Karpas-422 (cell line): ENCODE results near the gene RHO. TPM values are rescaled to one million over a fixed set of nuclear protein-coding genes. Genes with fewer than 3 reads are reported as not detected.

Source experiments
- DNase-seq: peaks from one replicate; pipeline ENCODE4 v3.0.0-alpha.2; 2015
- H2AFZ ChIP-seq: fragments of 200-600 bp; sonication (generic); 2 replicates; pipeline ENCODE4 v1.6.1; 2014; ENCODE audit warnings: antibody characterized with exemption, low read length, mixed read lengths
- H3K27ac ChIP-seq: fragments of 200-600 bp; sonication (generic); 2 replicates; pipeline ENCODE4 v1.5.1; 2014; ENCODE audit warnings: mild to moderate bottlenecking, low read length, moderate library complexity
- H3K27me3 ChIP-seq: fragments of 200-600 bp; sonication (generic); 2 replicates; pipeline ENCODE4 v1.6.1; 2014; ENCODE audit warnings: low read length, mixed read lengths
- H3K36me3 ChIP-seq: fragments of 200-600 bp; sonication (generic); 2 replicates; pipeline ENCODE4 v1.6.1; 2014; ENCODE audit warnings: low read length, mixed read lengths; ENCODE audit not compliant: insufficient read depth
- H3K4me1 ChIP-seq: fragments of 200-600 bp; sonication (generic); 2 replicates; pipeline ENCODE4 v1.6.1; 2014; ENCODE audit warnings: mild to moderate bottlenecking, low read length, mixed read lengths
- H3K4me2 ChIP-seq: fragments of 200-600 bp; sonication (generic); 2 replicates; pipeline ENCODE4 v1.6.1; 2014; ENCODE audit warnings: low read length, low read depth, mild to moderate bottlenecking; ENCODE audit not compliant: poor library complexity, severe bottlenecking
- H3K4me3 ChIP-seq: fragments of 200-600 bp; sonication (generic); 2 replicates; pipeline ENCODE4 v1.5.1; 2014; ENCODE audit warnings: mild to moderate bottlenecking, antibody characterized with exemption, low read length, mixed read lengths
- H3K79me2 ChIP-seq: fragments of 200-600 bp; sonication (generic); 2 replicates; pipeline ENCODE4 v1.6.1; 2014; ENCODE audit warnings: mild to moderate bottlenecking, low read length, mixed read lengths
- H3K9ac ChIP-seq: fragments of 200-600 bp; sonication (generic); 2 replicates; pipeline ENCODE4 v1.6.0; 2014; ENCODE audit warnings: low read length
- H3K9me2 ChIP-seq: fragments of 200-600 bp; sonication (generic), shearing (Covaris generic); replicated peaks from 2 replicates; pipeline ENCODE4 v1.6.0; 2014; ENCODE audit warnings: mild to moderate bottlenecking, low read length, moderate library complexity; ENCODE audit not compliant: insufficient read depth
- H3K9me3 ChIP-seq: fragments of 300-700, 200-600 bp; sonication (generic); 2 replicates; pipeline ENCODE4 v1.6.1; 2014; ENCODE audit warnings: low read length, mixed read lengths
- H4K20me1 ChIP-seq: fragments of 200-600 bp; sonication (generic); 2 replicates; pipeline ENCODE4 v1.6.1; 2014; ENCODE audit warnings: mild to moderate bottlenecking, antibody characterized with exemption, low read length, low read depth; ENCODE audit not compliant: insufficient read depth
- total RNA-seq: library from RNA; depleted of rRNA; stranded (reverse); fragments of >200 nt; shearing (Covaris generic); gene quantifications from 2 replicates; pipeline ENCODE4 v1.2.3, GENCODE V29; 2014; ENCODE audit warnings: low replicate concordance

Gene RHO
- total RNA-seq, 1 experiment from 2014 or later: not detected

DNA sequence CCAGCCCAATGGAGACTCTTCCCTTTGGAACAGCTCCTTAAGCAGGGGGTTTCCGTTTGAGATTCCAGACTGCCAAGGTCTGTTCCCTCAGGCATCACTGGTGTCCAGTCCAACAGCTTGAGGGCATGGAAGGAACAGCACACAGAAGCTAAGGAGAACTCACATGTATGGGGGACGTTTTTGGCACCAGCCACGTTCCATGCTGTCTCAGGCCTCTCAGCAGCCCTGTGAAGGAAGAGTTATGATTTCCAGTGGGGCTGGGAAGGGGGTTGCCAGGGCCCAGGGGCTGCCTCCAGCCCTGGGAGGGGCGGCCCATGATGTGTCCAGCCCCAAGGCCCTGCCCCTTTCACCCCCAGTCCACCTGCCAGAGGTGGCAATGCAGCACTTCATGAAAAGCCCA, 7.5 kb upstream of the RHO start:
- Histone ChIP-seq H3K79me2 (no peaks in the 10 kb centered on the region), H3K4me2 (no peak overlapping the region), H3K9me2 (no peaks in the 10 kb centered on the region), H3K27me3 (no peaks in the 10 kb centered on the region), H3K9me3 (no peaks in the 10 kb centered on the region), H4K20me1 (no peaks in the 10 kb centered on the region), H3K9ac (no peak overlapping the region), H3K27ac (no peak overlapping the region), H3K4me3 (no peak overlapping the region), H3K4me1 (peaks cover 1% of the 10 kb centered on the region; the same call in 1 of the 2 replicates), H2AFZ (no peak overlapping the region), H3K36me3 (no peaks in the 10 kb centered on the region)
- DNase-seq: no peak

- H3K36me3 ChIP-seq: no peaks in the 10 kb centered on the region
- H3K9me2 ChIP-seq: no peaks in the 10 kb centered on the region
- no peaks in the 10 kb centered on the region for H3K9me3 ChIP-seq
- no peak overlapping the region for H3K27ac ChIP-seq
- H3K4me2 ChIP-seq: no peak overlapping the region
- H3K4me1 ChIP-seq: peaks cover 7% of the 10 kb centered on the region
- no peak overlapping the region for H3K9ac ChIP-seq
- no peaks in the 10 kb centered on the region for H4K20me1 ChIP-seq
- no peaks in the 10 kb centered on the region for H3K79me2 ChIP-seq
- H2AFZ ChIP-seq: no peak overlapping the region
- H3K27me3 ChIP-seq: no peaks in the 10 kb centered on the region
- no peak overlapping the region for H3K4me3 ChIP-seq
- no peak for DNase-seq
These were observed 6.8 kb upstream of the RHO start for GRCh38 chr3:129521611-129522010.

- Histone ChIP-seq H3K9me3 (no peaks in the 10 kb centered on the region), H3K9me2 (no peaks in the 10 kb centered on the region), H3K9ac (no peak overlapping the region), H4K20me1 (no peaks in the 10 kb centered on the region), H3K4me2 (no peak overlapping the region), H3K27me3 (no peaks in the 10 kb centered on the region), H3K4me1 (peaks cover 7% of the 10 kb centered on the region), H2AFZ (no peak overlapping the region), H3K79me2 (no peaks in the 10 kb centered on the region), H3K27ac (no peak overlapping the region), H3K4me3 (no peak overlapping the region), H3K36me3 (no peaks in the 10 kb centered on the region)
- DNase-seq: no peak
These were observed 5.5 kb upstream of the RHO start for GRCh38 chr3:129522953-129523352.

DNA sequence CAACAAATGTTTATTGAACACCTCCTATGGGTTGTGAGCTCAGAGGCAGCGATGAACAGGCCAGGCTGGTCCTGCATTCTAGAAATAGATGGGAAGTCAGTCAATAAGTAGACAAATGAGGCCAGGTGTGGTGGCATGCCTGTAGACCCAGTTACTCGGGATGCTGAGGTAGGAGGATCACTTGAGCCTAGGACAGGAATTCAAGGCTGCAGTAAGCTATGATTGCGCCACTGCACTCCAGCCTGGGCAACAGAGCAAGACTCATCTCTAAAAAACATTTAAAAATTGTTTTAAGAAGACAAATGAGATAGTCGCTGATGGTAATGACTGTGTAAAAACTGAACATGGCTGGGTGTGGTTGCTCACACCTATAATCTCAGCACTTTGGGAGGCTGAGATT, 4.4 kb upstream of the RHO start:
- peaks cover 7% of the 10 kb centered on the region for H3K4me1 ChIP-seq
- no peak overlapping the region for H3K4me3 ChIP-seq
- H3K9ac ChIP-seq: no peak overlapping the region
- no peaks in the 10 kb centered on the region for H3K79me2 ChIP-seq
- H3K27ac ChIP-seq: no peak overlapping the region
- no peaks in the 10 kb centered on the region for H3K36me3 ChIP-seq
- no peaks in the 10 kb centered on the region for H3K27me3 ChIP-seq
- no peak for DNase-seq
- no peaks in the 10 kb centered on the region for H3K9me3 ChIP-seq
- H3K9me2 ChIP-seq: no peaks in the 10 kb centered on the region
- H3K4me2 ChIP-seq: no peak overlapping the region
- no peak overlapping the region for H2AFZ ChIP-seq
- H4K20me1 ChIP-seq: no peaks in the 10 kb centered on the region

- H3K4me2 ChIP-seq: no peak overlapping the region
- no peak overlapping the region for H3K9ac ChIP-seq
- DNase-seq: no peak
- H3K9me3 ChIP-seq: no peaks in the 10 kb centered on the region
- H3K79me2 ChIP-seq: no peaks in the 10 kb centered on the region
- H3K36me3 ChIP-seq: no peaks in the 10 kb centered on the region
- H2AFZ ChIP-seq: no peak overlapping the region
- H3K27me3 ChIP-seq: no peaks in the 10 kb centered on the region
- no peak overlapping the region for H3K27ac ChIP-seq
- H4K20me1 ChIP-seq: no peaks in the 10 kb centered on the region
- H3K4me1 ChIP-seq: peaks cover 7% of the 10 kb centered on the region
- H3K9me2 ChIP-seq: no peaks in the 10 kb centered on the region
- no peak overlapping the region for H3K4me3 ChIP-seq
These were observed 3.0 kb upstream of the RHO start for GRCh38 chr3:129525341-129525968.

- H3K79me2 ChIP-seq: no peaks in the 10 kb centered on the region
- H3K4me3 ChIP-seq: no peak overlapping the region
- no peaks in the 10 kb centered on the region for H3K36me3 ChIP-seq
- peak overlapping the region; percentile 35; the same call in 1 of the 2 replicates for H3K9ac ChIP-seq
- no peaks in the 10 kb centered on the region for H4K20me1 ChIP-seq
- peaks cover 7% of the 10 kb centered on the region for H3K4me1 ChIP-seq
- H3K4me2 ChIP-seq: peak overlapping the region; percentile 42
- DNase-seq: peak; percentile 86
- no peaks in the 10 kb centered on the region for H3K9me2 ChIP-seq
- H3K27ac ChIP-seq: no peak overlapping the region
- H2AFZ ChIP-seq: peak overlapping the region; percentile 89; the same call in 1 of the 2 replicates
- no peaks in the 10 kb centered on the region for H3K27me3 ChIP-seq
- no peaks in the 10 kb centered on the region for H3K9me3 ChIP-seq
These were observed 2.1 kb upstream of the RHO start for GRCh38 chr3:129526121-129526900.

DNA sequence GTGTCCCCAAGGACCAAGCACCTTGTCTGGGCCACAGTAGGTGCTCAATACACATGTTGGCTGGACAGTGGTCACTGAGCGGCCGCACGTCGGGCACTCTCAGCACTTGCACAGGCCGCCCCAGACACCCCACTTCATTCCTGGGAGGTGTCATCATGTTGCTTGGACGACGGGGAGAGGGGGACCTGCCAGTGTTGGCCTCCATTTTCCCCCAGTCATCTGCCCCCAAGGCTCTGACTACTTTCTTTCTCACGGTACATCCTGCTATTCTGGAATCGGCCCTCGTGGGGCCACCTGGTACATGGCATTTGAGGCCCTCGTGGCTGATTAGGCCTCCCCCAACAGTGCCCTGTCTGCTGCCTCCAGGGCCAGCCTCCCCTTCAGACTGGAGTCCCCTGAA, 1.2 kb upstream of the RHO start:
- no peaks in the 10 kb centered on the region for H3K9me3 ChIP-seq
- no peaks in the 10 kb centered on the region for H3K36me3 ChIP-seq
- H3K4me2 ChIP-seq: no peak overlapping the region
- peaks cover 7% of the 10 kb centered on the region for H3K4me1 ChIP-seq
- no peak overlapping the region for H3K27ac ChIP-seq
- H2AFZ ChIP-seq: no peak overlapping the region
- no peaks in the 10 kb centered on the region for H3K27me3 ChIP-seq
- H3K9me2 ChIP-seq: no peaks in the 10 kb centered on the region
- no peaks in the 10 kb centered on the region for H4K20me1 ChIP-seq
- H3K4me3 ChIP-seq: no peak overlapping the region
- no peak overlapping the region for H3K9ac ChIP-seq
- DNase-seq: no peak
- H3K79me2 ChIP-seq: no peaks in the 10 kb centered on the region

DNA sequence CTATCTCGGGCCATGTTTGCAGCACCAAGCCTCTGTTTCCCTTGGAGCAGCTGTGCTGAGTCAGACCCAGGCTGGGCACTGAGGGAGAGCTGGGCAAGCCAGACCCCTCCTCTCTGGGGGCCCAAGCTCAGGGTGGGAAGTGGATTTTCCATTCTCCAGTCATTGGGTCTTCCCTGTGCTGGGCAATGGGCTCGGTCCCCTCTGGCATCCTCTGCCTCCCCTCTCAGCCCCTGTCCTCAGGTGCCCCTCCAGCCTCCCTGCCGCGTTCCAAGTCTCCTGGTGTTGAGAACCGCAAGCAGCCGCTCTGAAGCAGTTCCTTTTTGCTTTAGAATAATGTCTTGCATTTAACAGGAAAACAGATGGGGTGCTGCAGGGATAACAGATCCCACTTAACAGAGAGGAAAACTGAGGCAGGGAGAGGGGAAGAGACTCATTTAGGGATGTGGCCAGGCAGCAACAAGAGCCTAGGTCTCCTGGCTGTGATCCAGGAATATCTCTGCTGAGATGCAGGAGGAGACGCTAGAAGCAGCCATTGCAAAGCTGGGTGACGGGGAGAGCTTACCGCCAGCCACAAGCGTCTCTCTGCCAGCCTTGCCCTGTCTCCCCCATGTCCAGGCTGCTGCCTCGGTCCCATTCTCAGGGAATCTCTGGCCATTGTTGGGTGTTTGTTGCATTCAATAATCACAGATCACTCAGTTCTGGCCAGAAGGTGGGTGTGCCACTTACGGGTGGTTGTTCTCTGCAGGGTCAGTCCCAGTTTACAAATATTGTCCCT, 1.2 kb downstream of the RHO start:
- DNase-seq: no peak
- no peaks in the 10 kb centered on the region for H3K36me3 ChIP-seq
- no peak overlapping the region for H3K4me2 ChIP-seq
- no peak overlapping the region for H3K27ac ChIP-seq
- H3K4me1 ChIP-seq: peaks cover 7% of the 10 kb centered on the region
- H2AFZ ChIP-seq: no peak overlapping the region
- H3K9me2 ChIP-seq: no peaks in the 10 kb centered on the region
- no peaks in the 10 kb centered on the region for H3K9me3 ChIP-seq
- no peak overlapping the region for H3K9ac ChIP-seq
- no peaks in the 10 kb centered on the region for H4K20me1 ChIP-seq
- no peaks in the 10 kb centered on the region for H3K27me3 ChIP-seq
- no peak overlapping the region for H3K4me3 ChIP-seq
- no peaks in the 10 kb centered on the region for H3K79me2 ChIP-seq
